ENCODE data around the gene SORCS3. TPM values are rescaled to one million over a fixed set of nuclear protein-coding genes. Genes with fewer than 3 reads are reported as not detected.

The SORCS3 gene
- total RNA-seq, 1 donor from 2014 or later, result not detected

DNA sequence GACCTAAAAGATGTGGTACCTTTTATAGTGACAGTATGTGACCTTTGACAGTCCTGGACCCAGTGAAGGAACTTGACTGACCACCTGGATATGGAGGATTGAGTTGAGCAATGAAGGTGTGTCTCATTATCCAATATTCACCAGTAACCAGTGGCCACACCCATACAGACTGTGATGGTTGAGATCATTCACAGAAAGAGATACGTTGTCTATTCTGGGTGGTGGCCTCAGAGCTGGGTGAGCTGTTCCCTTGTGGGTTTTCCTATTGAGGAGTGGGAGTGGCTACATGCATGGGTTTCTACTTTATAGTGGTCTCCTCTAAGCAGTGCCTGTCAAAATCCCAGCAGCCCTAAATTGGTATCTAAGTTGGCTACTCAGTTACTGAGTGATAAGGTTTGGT lies 507.4 kb downstream of the SORCS3 start:
- Histone ChIP-seq H3K9me3 (no peaks in the 10 kb centered on the region), H3K27me3 (ENCODE audit: low read depth) (no peaks in the 10 kb centered on the region), H3K36me3 (no peaks in the 10 kb centered on the region), H3K27ac (no peak overlapping the region), H3K4me1 (no peaks in the 10 kb centered on the region), H3K4me3 (no peak overlapping the region)
- TF ChIP-seq, protein P1, sequence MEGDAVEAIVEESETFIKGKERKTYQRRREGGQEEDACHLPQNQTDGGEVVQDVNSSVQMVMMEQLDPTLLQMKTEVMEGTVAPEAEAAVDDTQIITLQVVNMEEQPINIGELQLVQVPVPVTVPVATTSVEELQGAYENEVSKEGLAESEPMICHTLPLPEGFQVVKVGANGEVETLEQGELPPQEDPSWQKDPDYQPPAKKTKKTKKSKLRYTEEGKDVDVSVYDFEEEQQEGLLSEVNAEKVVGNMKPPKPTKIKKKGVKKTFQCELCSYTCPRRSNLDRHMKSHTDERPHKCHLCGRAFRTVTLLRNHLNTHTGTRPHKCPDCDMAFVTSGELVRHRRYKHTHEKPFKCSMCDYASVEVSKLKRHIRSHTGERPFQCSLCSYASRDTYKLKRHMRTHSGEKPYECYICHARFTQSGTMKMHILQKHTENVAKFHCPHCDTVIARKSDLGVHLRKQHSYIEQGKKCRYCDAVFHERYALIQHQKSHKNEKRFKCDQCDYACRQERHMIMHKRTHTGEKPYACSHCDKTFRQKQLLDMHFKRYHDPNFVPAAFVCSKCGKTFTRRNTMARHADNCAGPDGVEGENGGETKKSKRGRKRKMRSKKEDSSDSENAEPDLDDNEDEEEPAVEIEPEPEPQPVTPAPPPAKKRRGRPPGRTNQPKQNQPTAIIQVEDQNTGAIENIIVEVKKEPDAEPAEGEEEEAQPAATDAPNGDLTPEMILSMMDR (IDR thresholded peaks at IDR 0.05), result no peak
- no peak for ATAC-seq
- intact Hi-C loops (cut with DNase I), result no loop called here
- no peak for DNase-seq

DNA sequence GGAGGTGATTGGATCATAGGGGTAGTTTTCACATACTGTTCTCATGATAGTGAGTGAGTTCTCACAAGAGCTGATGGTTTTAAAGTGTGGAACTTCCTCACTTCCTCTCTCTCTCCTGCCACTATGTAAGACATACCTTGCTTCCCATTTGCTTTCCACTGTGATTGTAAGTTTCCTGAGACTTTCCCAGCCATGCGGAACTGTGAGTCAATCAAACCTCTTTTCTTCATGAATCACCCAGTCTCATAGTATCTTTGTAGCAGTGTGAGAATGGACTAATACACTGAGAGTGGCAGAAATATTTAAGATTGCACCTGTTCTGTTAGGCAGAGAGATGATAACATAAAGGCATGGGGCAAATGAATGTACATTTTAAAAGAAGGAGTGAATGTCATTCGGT lies 507.8 kb downstream of the SORCS3 start:
- Histone ChIP-seq H3K27me3 (ENCODE audit: low read depth) (no peaks in the 10 kb centered on the region), H3K4me1 (no peaks in the 10 kb centered on the region), H3K36me3 (no peaks in the 10 kb centered on the region), H3K27ac (no peak overlapping the region), H3K9me3 (no peaks in the 10 kb centered on the region), H3K4me3 (no peak overlapping the region)
- DNase-seq (no peak), ATAC-seq (no peak)
- TF ChIP-seq, protein P1 (IDR thresholded peaks at IDR 0.05), result no peak
- intact Hi-C loops (cut with DNase I), result no loop called here

DNA sequence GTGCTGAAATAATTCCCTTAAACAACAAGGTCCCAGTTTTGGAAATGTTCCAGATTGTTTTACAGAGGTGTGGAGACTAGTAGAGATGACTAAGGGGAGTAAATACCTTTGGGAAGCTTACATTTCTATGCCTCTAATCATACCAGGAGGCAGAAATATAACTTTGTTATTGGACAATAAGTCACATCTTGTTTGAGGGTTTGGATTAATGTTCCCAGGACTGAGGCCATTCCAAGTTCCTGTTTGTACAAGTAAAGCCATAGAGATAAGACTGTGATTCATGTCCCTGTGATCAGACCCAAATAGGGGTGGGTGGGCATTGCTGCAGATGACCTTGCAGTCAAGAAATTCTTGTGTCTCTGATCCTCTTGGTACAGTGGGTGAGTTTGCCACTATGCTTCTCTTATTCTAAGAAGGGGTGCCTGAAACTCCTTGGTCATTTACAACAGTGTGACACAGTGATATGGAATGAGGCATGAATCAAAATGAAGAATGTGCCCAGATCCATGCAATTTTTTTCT lies 508.3 kb downstream of the SORCS3 start:
- ATAC-seq, result no peak
- TF ChIP-seq, protein P1 (IDR thresholded peaks at IDR 0.05), result no peak
- H3K9me3 ChIP-seq, result no peaks in the 10 kb centered on the region

DNA sequence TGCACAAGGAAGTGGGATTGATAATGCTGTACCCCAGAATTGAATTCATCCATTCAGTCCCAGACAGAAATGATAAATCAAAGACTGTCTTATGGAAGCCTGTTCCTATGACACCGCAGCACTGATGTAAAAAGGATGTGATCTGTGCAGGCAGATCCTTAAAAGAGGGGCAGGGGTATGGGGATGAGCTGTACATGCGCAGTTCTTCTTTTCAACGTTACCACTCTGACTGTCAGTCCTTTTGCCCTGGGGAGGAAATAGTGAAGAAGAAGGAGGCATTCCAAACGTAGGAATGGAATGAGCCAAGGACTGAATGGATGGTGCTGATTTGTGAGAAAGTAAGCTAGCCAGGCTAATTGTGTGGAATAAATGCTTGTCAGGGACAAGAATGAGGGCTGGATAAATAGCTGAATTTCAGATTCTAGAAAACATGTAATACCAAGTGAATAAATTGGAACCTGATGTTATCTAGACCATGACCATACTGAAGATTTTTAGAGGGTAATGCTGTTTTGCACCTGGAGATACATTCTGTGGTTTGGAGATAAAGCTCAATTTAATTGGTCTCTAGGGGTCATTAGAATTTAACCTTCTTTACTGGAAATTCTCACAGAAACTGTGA lies 509.3 kb downstream of the SORCS3 start:
- H3K4me1 ChIP-seq, result no peaks in the 10 kb centered on the region
- H3K27ac ChIP-seq, result no peak overlapping the region
- no peaks in the 10 kb centered on the region for H3K36me3 ChIP-seq
- no peaks in the 10 kb centered on the region for H3K27me3 ChIP-seq (ENCODE audit: low read depth)
- H3K9me3 ChIP-seq, result no peaks in the 10 kb centered on the region
- H3K4me3 ChIP-seq, result no peak overlapping the region
- TF ChIP-seq, protein P1 (IDR thresholded peaks at IDR 0.05), result no peak
- DNase-seq (no peak), ATAC-seq (no peak)
- intact Hi-C loops (cut with DNase I), result no loop called here

More for the DNA sequence above, 508.3 kb downstream of the SORCS3 start:
- Histone ChIP-seq H3K4me3 (no peak overlapping the region), H3K4me1 (no peaks in the 10 kb centered on the region), H3K27me3 (ENCODE audit: low read depth) (no peaks in the 10 kb centered on the region), H3K27ac (no peak overlapping the region), H3K36me3 (no peaks in the 10 kb centered on the region)
- intact Hi-C loops (cut with DNase I), result no loop called here
- no peak for DNase-seq

DNA sequence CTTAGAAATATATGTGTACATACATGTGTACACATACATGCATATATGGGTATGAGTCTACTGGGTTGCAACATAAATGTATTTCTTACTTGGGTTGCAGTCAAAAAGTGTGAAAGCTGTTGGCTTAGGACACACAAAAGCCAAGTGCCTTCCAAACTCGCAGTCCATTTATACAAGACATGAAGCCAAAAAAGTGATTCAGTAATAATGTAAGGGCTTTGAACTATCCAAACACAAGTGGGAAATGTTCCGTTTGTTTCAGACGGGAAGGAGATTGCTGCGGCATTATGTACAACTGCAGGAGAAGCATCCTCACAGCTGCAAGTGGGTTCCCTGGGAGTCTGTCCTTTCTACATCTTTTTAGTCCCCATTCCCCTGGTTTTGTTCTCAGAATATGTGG lies 513.6 kb downstream of the SORCS3 start:
- ATAC-seq (no peak), DNase-seq (no peak)
- Histone ChIP-seq H3K27ac (no peak overlapping the region), H3K27me3 (ENCODE audit: low read depth) (no peaks in the 10 kb centered on the region), H3K4me1 (no peaks in the 10 kb centered on the region), H3K9me3 (no peaks in the 10 kb centered on the region), H3K36me3 (no peaks in the 10 kb centered on the region), H3K4me3 (no peak overlapping the region)
- TF ChIP-seq, protein P1 (IDR thresholded peaks at IDR 0.05), result no peak
- intact Hi-C loops (cut with DNase I), result no loop called here

Measured in lower lobe of right lung (tissue), 2 donors.